ENCODE results near the gene REEP1. TPM values are rescaled to one million over a fixed set of nuclear protein-coding genes. Genes with fewer than 3 reads are reported as not detected.

Gene REEP1
- total RNA-seq, 1 donor from 2014 or later, result 0.26 TPM

DNA sequence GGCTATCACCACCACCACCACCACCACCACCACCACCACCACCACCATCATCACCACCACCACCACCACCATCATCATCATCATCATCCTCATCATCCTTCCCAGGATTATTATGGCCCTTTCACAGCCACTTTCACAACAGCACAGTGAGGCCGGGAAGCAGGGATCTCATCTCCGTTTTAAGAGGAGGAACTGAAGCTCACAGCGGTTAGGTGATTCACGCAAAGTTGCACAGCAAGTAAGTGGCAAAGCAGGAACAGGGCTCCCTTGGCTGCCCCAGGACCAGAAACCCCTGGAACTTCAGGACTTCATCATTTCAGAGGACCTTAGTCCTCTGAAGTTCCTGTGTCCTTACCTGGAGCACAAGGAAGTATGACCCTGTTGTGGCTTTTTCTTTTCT, 111.4 kb downstream of the REEP1 start:
- no peak for DNase-seq (ENCODE audit: low read depth, low spot score)

- DNase-seq (ENCODE audit: low read depth, low spot score), result no peak
Observed at GRCh38 chr2:86225581-86225980, 111.8 kb downstream of the REEP1 start.

- DNase-seq (ENCODE audit: low read depth, low spot score), result no peak
Observed at GRCh38 chr2:86224645-86225355, 112.6 kb downstream of the REEP1 start.

- no peak for DNase-seq (ENCODE audit: low read depth, low spot score)
Observed at GRCh38 chr2:86223927-86224560, 113.4 kb downstream of the REEP1 start.

GRCh38 chr2:86223140-86223926, 114.1 kb downstream of the REEP1 start:
- no peak for DNase-seq (ENCODE audit: low read depth, low spot score)

GRCh38 chr2:86221066-86221684, 116.3 kb downstream of the REEP1 start:
- no peak for DNase-seq (ENCODE audit: low read depth, low spot score)

GRCh38 chr2:86219896-86220295, 117.5 kb downstream of the REEP1 start:
- DNase-seq (ENCODE audit: low read depth, low spot score), result no peak

- no peak for DNase-seq (ENCODE audit: low read depth, low spot score)
Observed at GRCh38 chr2:86218124-86218523, 119.3 kb downstream of the REEP1 start.

GRCh38 chr2:86216575-86217555, 120.6 kb downstream of the REEP1 start:
- DNase-seq (ENCODE audit: low read depth, low spot score), result no peak

DNA sequence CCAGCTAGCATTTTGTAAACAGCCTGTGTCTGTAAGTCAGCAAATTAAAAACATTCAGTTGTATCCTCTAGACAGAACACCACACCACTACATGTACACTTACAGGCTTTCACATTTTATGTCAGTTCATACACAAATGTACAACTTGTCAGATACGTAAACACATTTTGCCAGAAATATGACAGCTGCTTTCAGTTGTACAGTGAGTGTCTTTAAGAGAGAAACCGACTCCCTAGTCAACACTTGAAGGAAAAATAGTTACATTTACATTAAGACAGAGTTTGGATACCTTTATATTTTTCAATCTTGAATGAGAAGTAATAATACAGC, 123.0 kb downstream of the REEP1 start:
- no peak for DNase-seq (ENCODE audit: low read depth, low spot score)

GRCh38 chr2:86213699-86214502, 123.5 kb downstream of the REEP1 start:
- DNase-seq (ENCODE audit: low read depth, low spot score), result no peak

- no peak for DNase-seq (ENCODE audit: low read depth, low spot score)
Observed at GRCh38 chr2:86213056-86213455, 124.4 kb downstream of the REEP1 start.

GRCh38 chr2:86211796-86212188, 125.6 kb downstream of the REEP1 start:
- no peak for DNase-seq (ENCODE audit: low read depth, low spot score)

DNA sequence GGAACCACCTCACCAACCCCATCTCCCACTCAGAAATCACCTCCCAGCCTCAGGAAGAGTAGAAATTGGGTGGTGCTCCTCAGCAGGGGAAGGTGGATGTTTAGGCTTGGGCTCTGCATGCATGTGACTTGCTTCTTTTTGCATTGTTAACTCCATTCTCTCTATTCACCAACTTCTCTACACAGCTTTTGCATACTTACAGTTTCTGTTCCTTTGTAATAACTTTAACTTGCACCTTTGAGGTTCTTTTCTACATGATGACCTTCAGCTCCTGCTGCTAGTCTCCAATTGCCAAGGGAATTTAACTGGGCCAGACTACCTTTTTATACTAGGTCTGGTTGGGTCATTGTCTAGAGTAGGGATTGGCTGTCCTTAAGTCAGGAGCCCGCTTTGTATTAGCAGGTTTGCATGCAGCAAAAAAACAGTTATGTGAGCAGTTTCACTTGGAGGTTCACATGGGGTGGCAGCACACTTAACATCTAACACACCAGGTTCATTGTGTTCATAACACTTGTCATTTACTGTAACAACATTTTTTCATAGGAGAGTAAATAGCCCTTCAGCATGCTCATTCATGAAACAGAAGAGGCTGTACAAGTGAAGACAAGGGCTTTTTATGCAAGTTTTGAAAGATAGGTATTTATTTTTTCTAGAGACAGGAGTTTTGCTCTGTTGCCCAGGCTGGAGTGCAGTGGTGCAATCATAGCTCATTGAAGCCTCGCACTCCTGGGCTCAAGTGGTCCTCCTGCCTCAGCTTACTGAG, 126.2 kb downstream of the REEP1 start:
- no peak for DNase-seq (ENCODE audit: low read depth, low spot score)

DNA sequence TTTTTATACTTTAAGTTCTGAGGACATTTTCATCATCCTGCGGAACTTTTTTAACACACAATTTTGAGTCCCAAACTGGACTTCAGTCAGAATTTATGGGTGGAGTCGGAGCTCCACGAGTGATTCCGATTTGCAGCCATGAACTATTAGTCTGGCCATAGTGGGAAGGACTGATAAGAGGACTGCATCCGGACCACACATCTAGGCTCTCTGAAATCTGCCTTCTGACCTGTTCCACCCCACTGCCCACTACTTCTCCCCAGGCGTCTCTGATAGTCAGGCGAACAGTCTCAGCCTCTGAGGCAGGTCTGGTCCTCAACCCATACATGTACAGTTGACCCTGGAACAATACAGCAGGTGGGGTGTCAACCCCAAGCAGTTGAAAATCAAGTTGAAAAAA, 133.0 kb downstream of the REEP1 start:
- no peak for DNase-seq (ENCODE audit: low read depth, low spot score)

- no peak for DNase-seq (ENCODE audit: low read depth, low spot score)
Observed at GRCh38 chr2:86203614-86204013, 133.8 kb downstream of the REEP1 start.

GRCh38 chr2:86202702-86203101, 134.7 kb downstream of the REEP1 start:
- DNase-seq (ENCODE audit: low read depth, low spot score), result no peak

DNA sequence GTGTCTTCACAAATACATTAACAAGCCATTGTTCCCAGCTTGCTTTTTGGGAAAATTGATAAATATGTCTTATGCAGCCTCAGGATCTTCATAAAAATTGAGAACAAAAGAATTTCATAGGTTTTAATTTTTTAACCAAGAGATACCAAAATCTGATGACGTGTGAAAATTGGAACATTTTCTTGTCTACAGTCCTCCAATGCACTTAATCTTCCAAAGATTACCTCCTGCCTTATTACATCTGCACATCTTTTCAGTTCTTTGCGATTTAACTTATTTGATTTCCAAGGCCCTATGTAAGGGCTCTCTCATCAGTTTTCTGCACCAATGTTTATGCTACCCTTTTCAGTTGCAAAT, 135.1 kb downstream of the REEP1 start:
- DNase-seq (ENCODE audit: low read depth, low spot score), result no peak

- no peak for DNase-seq (ENCODE audit: low read depth, low spot score)
Observed at GRCh38 chr2:86201671-86202335, 135.6 kb downstream of the REEP1 start.

All from pulmonary artery endothelial cell (primary cell).